NCI-H460 (cell line): ENCODE measurements around the gene HSD11B2. TPM values are rescaled to one million over a fixed set of nuclear protein-coding genes. Genes with fewer than 3 reads are reported as not detected.

Experiments used
- DNase-seq: peaks from one replicate; pipeline ENCODE4 v3.0.0-alpha.2; 2016; ENCODE audit warnings: low read depth; ENCODE audit errors: extremely low read depth
- polyA plus RNA-seq: library from polyadenylated mRNA; depleted of rRNA; stranded (reverse); fragments of >200 nt; gene quantifications from 2 replicates; pipeline ENCODE4 v1.2.3, GENCODE V29; 2014; cell fraction: nucleus; rRNA removed
- total RNA-seq: library from RNA; depleted of rRNA; stranded (reverse); fragments of >200 nt; shearing (Covaris generic); gene quantifications from 2 replicates; pipeline ENCODE4 v1.2.3, GENCODE V29; 2014; rRNA removed

HSD11B2 gene
- total RNA-seq: 0.17 and 1.2 TPM in 2 replicates
- polyA plus RNA-seq: 12.3 and 13.2 TPM in 2 replicates

DNA sequence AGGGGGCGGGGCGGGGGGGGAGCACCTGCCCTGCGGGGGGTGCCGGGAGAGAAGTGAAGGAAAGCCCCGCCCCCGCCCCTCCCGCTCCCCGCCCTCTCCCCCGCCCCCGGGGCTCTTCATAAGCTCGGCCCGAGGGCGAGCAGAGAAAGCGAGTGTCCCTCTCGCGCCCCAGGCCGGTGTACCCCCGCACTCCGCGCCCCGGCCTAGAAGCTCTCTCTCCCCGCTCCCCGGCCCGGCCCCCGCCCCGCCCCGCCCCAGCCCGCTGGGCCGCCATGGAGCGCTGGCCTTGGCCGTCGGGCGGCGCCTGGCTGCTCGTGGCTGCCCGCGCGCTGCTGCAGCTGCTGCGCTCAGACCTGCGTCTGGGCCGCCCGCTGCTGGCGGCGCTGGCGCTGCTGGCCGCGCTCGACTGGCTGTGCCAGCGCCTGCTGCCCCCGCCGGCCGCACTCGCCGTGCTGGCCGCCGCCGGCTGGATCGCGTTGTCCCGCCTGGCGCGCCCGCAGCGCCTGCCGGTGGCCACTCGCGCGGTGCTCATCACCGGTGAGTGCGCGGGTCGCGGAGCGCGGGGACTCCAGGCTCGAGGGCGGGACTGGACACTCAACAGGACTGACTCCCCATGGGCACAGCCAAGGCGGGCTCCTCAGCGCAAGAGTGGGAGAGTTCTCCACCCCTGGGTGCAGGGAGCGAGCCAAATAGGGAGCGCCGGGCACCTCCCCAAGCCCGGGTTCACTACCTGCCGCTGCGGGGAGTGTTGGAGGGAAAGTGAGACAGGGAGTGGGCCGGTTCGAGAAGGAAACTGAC, at the start of gene HSD11B2:
Gene HSD11B2, plus strand, starts transcription at position 145 of the 798 bp plus-strand sequence. Its CDS starts 128 bp downstream, at position 273.
- peak; percentile 66 for DNase-seq

DNA sequence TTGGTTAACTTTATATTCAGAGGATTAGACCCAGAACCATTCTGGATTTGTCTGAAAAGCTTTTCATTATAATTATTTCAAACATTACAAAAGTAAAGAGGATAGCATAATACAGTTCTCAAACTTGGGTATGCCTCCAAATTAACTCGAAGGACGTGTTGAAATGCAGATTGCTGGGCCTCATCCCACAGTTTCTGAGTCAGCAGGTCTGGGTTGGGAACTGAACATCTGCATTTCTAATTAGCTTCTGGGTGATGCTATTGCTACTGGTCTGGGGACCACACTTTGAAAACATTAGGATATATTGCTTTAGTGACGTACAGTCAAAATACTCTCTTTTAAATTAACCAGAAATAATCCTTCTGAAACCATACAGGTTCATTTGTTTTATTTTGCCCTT, 47.6 kb upstream of the HSD11B2 start:
- DNase-seq: no peak

GRCh38 chr16:67384778-67385510, 46.0 kb upstream of the HSD11B2 start:
- DNase-seq: no peak

DNA sequence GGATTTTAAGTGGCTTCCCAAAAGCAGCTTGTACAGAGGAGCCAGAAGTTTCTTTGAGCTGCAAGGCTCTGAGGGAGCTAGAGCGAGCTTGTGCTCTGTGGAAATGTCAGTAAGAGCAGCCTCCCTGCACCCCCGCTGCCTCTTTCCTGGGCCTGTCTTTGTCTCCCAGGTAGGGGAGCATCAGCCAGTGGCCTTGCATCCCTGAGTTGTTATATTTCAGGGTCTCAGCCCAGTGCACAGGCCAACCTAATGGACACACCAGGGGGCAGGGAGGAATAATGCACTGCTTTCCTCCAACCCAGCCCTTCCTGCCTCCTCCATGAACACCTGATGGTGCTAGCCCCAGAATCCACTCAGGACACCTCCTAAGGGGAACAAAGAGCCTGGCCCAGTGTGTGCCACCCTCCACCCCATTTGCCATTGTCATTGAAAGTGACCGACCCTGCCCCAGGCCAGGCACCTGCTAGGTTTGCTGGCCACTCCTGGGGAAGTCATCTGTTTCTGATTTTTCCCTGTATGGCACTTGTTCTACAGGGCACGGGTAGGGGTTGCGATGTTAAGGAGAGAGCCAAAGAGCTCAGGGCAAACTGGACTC, 44.0 kb upstream of the HSD11B2 start:
- no peak for DNase-seq

DNA sequence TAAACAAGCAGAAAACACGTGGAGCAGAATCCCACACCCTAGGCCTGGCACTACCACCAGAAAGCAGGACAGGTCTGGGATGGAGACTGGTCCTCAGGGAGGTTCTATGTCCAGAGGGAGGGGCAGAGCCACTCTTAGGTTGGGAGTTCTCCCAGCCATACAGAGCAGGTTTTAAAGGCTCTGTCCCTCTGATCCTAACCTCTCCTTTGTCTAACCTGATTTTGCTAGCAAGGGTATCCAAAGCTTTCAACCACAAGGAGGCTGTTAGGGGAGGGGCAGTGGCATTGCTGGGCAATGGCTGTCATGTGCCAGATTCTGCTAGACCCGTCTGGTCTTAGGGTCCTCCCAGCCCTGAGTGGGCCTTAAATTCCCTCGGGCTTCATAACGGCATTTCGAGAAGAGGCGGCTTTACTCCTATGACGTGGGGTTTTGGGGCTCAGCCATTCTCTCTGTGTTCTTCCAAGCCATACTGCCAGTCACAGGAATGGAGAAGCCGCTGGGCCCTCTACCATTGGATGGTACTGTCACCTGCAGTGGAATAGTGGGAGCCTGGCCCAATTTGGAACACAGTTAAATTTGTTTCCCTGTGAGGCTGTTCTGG, 43.3 kb upstream of the HSD11B2 start:
- DNase-seq: no peak

GRCh38 chr16:67388191-67388590, 42.7 kb upstream of the HSD11B2 start:
- DNase-seq: no peak

- no peak for DNase-seq
These were observed 42.3 kb upstream of the HSD11B2 start for GRCh38 chr16:67388591-67388990.

- DNase-seq: no peak
These were observed 40.8 kb upstream of the HSD11B2 start for GRCh38 chr16:67389911-67390815.

DNA sequence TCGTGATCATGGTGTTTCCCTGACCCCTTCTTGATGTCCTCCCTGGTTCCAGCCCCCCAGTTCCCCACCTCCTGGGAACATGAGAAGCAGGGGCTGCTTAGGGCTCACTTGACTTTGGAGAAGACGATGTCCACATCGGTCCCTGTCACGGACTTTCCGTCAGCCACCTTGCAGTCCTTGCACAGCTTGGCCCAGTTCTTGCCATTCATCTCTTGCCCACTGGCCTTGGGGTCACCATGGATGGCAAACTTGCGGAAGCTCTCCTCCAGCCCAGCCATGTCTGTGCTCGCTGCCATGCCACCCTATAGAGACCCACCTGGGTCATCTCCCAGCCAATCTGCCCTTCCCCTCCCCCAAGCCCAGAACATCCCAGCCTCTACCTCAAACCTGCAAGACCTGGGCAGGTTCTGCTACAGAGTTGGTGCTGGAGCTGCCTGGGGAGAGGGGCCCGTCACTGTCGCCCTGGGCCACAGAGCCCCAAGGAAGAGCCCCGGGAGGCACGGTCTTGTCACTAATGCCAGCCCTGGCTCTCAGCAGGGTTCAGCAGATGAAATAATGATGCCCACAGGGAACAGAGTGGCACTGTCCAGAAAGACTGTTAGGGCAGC, 40.0 kb upstream of the HSD11B2 start:
- no peak for DNase-seq

DNA sequence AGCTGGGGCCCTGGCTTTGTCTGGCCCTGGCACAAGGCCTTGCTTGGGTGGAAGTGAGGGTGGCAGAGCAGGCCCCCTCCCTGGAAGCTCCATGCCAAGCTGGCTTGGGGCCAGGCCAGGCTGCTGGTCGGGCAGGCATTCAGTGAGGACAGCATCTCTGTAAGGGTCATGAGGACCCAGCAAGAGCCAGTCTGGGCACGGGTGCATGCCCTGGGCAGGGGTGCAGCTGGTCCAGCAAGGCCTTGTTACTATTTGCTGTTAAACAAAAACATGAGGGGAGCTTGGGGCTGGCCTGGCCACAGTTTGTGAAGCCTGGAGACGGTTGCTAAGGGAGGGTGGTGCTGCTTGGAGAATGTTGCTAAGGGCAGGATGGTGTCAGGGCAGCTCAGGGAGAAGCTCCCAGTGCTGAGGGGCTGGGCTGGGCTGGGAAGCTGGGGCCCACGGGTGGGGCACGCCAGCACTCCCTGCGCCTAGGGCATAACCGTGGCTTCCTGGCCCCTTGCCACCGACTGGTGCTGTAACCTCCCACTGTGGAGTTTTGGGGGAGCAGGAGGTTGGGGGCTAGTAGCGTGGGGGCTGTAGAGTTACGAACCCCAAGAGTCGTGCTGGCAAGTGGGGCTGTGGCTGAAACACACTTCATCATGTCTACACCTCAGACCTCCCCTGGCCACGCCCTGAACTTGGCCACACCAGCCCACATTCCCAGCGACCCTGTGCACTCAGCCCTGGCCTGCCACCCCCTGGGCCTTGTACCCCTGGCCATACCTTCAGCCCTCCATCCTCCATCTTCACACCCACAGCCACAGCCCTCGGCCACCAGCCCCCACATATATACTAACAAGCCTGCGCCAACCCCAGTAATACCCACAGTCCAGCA, 39.3 kb upstream of the HSD11B2 start:
- DNase-seq: no peak

GRCh38 chr16:67392301-67393059, 38.4 kb upstream of the HSD11B2 start:
- DNase-seq: no peak

DNA sequence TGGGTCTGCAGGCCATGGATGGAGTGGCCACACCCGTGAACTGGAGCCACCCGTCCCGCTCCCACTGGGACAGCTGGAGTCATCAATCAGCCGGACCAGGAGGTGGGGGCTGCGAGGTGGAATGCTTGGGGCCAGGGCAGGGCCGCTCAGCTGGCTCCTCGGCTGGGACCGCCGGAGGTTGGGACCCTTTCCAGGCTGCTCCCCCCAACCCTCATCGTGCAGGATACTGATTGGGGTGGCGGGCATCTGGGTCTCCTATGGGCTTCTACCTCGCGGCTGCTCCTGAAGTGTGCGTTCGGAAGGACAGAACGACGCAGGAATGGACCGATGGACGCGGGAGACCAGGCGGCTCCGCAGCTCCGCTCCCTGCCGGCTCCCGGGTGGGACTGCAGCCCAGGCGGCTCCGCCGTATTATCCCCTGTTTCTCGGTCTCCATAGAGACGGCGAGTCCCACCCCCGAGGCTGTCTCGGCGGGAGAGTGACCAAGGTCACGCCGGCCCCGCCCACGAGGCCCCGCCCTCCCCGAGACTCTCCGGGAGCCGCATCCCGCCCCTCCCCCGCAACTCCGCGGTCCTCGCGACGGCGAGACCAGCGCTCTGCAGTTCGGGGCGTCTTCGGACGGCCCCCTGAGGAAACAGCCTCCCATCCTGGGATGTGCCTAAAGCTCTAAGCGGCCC, 37.7 kb upstream of the HSD11B2 start, which contains the start of gene TPPP3:
Gene TPPP3, minus strand, starts transcription at position 388 of the 677 bp plus-strand sequence. CDS start 2,387 bp downstream, outside the sequence.
- peak; percentile 53 for DNase-seq

DNA sequence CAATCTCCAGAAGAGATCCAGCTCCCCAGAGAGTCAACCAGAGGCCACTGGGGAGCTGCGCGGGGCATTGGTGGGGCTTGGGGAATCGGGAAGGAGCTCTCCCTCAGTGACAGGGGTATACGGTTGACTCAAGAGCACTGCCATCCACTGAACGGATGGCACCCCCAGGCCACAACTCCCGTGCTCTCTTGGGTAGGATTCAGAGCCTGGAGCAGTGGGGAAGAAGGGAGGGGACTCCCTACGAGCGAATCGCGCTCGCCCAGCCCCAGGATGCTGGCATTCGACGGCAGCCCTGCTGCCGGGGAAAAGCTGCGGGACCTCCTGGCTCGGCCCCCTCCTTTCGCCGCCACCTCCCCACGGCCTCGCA, 37.1 kb upstream of the HSD11B2 start:
- DNase-seq: no peak

DNA sequence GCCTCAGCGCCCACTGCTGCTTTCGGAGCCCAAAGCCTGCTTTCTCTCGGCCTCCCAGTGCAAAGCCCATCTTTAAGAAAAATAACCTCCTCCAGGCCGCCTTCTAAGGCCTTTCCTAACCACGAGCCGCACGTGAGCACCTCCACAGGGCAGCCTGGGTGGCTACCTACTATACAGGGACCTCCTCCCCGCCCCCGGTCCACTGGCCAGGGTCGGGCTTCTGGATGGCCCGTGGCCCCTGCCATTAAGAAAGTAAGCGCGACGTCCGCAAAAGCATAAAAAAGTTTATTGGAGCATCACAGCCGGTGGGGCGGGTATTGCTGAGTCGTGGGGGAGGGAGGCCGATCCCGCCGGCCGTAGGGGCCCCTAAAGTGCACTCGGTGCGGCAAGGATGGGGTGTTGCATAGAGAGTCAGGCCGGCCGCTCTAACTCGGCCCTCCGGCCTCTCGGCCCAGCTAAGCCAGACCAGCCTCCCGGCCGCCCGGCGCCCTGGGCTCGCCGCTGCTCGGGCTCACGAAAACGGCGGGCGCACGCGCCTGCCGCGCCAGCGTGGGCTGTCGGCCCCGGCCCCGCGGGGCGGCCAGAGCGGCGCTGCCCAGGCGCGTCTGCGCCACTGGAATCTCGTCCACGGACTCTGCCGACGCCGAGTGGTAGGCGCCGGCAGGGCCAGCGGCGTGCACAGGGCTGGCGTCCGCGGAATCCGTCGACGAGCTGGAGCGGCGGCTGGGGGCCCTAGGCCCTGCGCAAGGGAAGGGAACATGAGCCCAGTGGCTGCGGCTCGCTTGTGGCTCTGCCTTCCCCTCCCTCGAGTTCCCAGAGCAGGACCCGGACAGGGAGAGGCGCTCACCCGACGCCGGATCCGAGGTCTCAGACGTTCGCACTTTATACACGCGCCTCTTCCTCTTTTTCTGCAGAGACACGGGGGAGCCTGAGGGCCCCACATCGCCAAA, 36.5 kb upstream of the HSD11B2 start:
- no peak for DNase-seq

GRCh38 chr16:67395105-67395457, 35.8 kb upstream of the HSD11B2 start:
- no peak for DNase-seq
